Keratinocyte (primary cell): ENCODE results near the gene HELZ. TPM values are rescaled to one million over a fixed set of nuclear protein-coding genes. Genes with fewer than 3 reads are reported as not detected.

Source experiments
- DNase-seq: peaks from one replicate; pipeline ENCODE4 v3.0.0-alpha.2; 2011; ENCODE audit warnings: low read depth, missing footprints, low spot score
- FAIRE-seq: peaks from 2 replicates; lab custom pipeline; 2011; peaks lifted over from hg19 to GRCh38; lab: Jason Lieb, UNC
- H2AFZ ChIP-seq: 2 replicates; pipeline ENCODE4 v1.6.0; 2012; ENCODE audit warnings: low read length, control low read depth, inconsistent platforms; ENCODE audit not compliant: control insufficient read depth
- H3K27ac ChIP-seq: 2 replicates; pipeline ENCODE4 v1.5.1; 2011; ENCODE audit warnings: low read length; ENCODE audit not compliant: control insufficient read depth, insufficient read depth
- H3K27me3 ChIP-seq: 3 replicates; pipeline ENCODE4 v1.6.0; 2011; ENCODE audit warnings: low read length; ENCODE audit not compliant: control insufficient read depth, insufficient read depth; ENCODE audit errors: extremely low read depth
- H3K36me3 ChIP-seq, 2 experiments: 2 replicates in 1 of 2; 3 replicates in 1 of 2; pipeline ENCODE4 v1.5.1; 2011; ENCODE audit warnings: low read length in 2 of 2, mild to moderate bottlenecking in 1 of 2; ENCODE audit not compliant: control insufficient read depth in 2 of 2, insufficient read depth in 2 of 2; ENCODE audit errors: extremely low read depth in 1 of 2
- H3K4me1 ChIP-seq: 3 replicates; pipeline ENCODE4 v1.5.1; 2011; ENCODE audit warnings: low read length; ENCODE audit not compliant: control insufficient read depth, insufficient read depth; ENCODE audit errors: extremely low read depth
- H3K4me2 ChIP-seq: 3 replicates; pipeline ENCODE4 v1.6.0; 2011; ENCODE audit warnings: low read depth, low read length; ENCODE audit not compliant: control insufficient read depth, insufficient read depth; ENCODE audit errors: extremely low read depth
- H3K4me3 ChIP-seq, 3 experiments: fragments of 200-600 bp in 1 of 3; sonication (generic) in 1 of 3; 2 replicates in 2 of 3; 3 replicates in 1 of 3; pipeline ENCODE4 v1.5.1; 2011 to 2016; ENCODE audit warnings: low read length in 3 of 3, mild to moderate bottlenecking in 3 of 3, control low read depth in 2 of 3, inconsistent platforms in 1 of 3, low read depth in 1 of 3, mixed read lengths in 1 of 3, mixed run types in 1 of 3, moderate library complexity in 1 of 3; ENCODE audit not compliant: control insufficient read depth in 2 of 3, insufficient read depth in 2 of 3; ENCODE audit errors: extremely low read depth in 1 of 3
- H3K79me2 ChIP-seq: 2 replicates; pipeline ENCODE4 v1.6.0; 2012; ENCODE audit warnings: low read length; ENCODE audit not compliant: control insufficient read depth, insufficient read depth
- H3K9ac ChIP-seq: 3 replicates; pipeline ENCODE4 v1.6.0; 2011; ENCODE audit warnings: low read length; ENCODE audit not compliant: control insufficient read depth, insufficient read depth; ENCODE audit errors: extremely low read depth
- H3K9me1 ChIP-seq: 3 replicates; pipeline ENCODE4 v1.6.0; 2011; ENCODE audit warnings: low read length; ENCODE audit not compliant: control insufficient read depth, insufficient read depth; ENCODE audit errors: extremely low read depth
- H3K9me3 ChIP-seq: 2 replicates; pipeline ENCODE4 v1.5.1; 2012; ENCODE audit warnings: low read depth, low read length; ENCODE audit not compliant: control insufficient read depth
- H4K20me1 ChIP-seq: 3 replicates; pipeline ENCODE4 v1.6.0; 2011; ENCODE audit warnings: low read length; ENCODE audit not compliant: control insufficient read depth, insufficient read depth; ENCODE audit errors: extremely low read depth
- EZH2 ChIP-seq: IDR thresholded peaks from one replicate; pipeline ENCODE4 v1.6.1; 2012; ENCODE audit warnings: inconsistent platforms, mild to moderate bottlenecking, low read length, moderate library complexity
- dilution Hi-C: fragments of 300-500 bp; cut with MboI; formaldehyde crosslinking; loops from one replicate; pipeline ENCODE4 v1.7.0; 2020; ENCODE audit warnings: low sequenced_read_pairs; ENCODE audit not compliant: extremely low pct_ligation_motif_present
- polyA plus RNA-seq, 5 experiments: library from polyadenylated mRNA; depleted of rRNA in 3 of 5; stranded (reverse) in 3 of 5; stranded (forward) in 1 of 5; unstranded in 1 of 5; fragments of >200 nt; gene quantifications; 1 replicate in 1 of 5; 2 replicates in 3 of 5; 3 replicates in 1 of 5; pipeline versions ENCODE4 v1.2.1 to v1.2.3, GENCODE V29; 2011 to 2012; ENCODE audit warnings: missing spikeins in 2 of 5, low read depth in 1 of 5, low replicate concordance in 1 of 5
- TF ChIP-seq, protein P1 (sequence below), 3 experiments: IDR thresholded peaks in 1 of 3; conservative IDR thresholded peaks in 1 of 3; optimal IDR thresholded peaks in 1 of 3; 2 replicates in 2 of 3; 3 replicates in 1 of 3; pipeline versions ENCODE3 to v1.5.1; 2011; ENCODE audit warnings: low read length in 3 of 3, mild to moderate bottlenecking in 3 of 3, moderate library complexity in 2 of 3, control low read depth in 1 of 3, inconsistent platforms in 1 of 3; ENCODE audit not compliant: insufficient read depth in 2 of 3; ENCODE audit errors: extremely low read depth in 1 of 3

HELZ gene
- polyA plus RNA-seq, 1 donor (not counting 4 experiments of a cell fraction or from before 2014, with no cell fraction given) = 18.2 TPM

DNA sequence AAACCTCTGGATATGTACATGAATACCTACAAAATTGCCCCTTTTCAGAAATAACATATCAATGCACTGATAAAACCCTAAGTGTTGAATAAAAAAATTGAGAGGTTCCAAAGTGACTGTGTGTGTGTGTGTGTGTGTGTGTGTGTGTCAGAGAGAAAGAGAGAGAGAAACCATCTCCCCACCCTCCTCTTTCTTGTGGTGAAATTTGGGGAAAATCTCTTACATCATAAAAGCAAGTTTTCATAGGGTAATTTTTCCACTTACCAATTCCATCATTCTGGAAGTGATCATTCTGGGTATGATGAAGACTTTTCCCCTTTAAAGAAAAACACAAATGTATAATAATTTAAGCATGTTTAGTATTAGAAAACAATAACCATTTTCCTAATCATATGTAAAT, 121.3 kb downstream of the HELZ start:
- no peaks in the 10 kb centered on the region for H3K79me2 ChIP-seq
- H3K9me1 ChIP-seq = no peaks in the 10 kb centered on the region
- no peak overlapping the region for H2AFZ ChIP-seq
- no peaks in the 10 kb centered on the region for H3K9me3 ChIP-seq
- H3K4me2 ChIP-seq = no peak overlapping the region
- no peaks in the 10 kb centered on the region for H3K27me3 ChIP-seq
- DNase-seq (no peak), FAIRE-seq (no peak)
- H4K20me1 ChIP-seq = no peaks in the 10 kb centered on the region
- H3K4me1 ChIP-seq = no peaks in the 10 kb centered on the region
- peaks cover 14 to 15% of the 10 kb centered on the region in 2 experiments for H3K36me3 ChIP-seq
- TF ChIP-seq EZH2 = no peak
- TF ChIP-seq, protein P1, sequence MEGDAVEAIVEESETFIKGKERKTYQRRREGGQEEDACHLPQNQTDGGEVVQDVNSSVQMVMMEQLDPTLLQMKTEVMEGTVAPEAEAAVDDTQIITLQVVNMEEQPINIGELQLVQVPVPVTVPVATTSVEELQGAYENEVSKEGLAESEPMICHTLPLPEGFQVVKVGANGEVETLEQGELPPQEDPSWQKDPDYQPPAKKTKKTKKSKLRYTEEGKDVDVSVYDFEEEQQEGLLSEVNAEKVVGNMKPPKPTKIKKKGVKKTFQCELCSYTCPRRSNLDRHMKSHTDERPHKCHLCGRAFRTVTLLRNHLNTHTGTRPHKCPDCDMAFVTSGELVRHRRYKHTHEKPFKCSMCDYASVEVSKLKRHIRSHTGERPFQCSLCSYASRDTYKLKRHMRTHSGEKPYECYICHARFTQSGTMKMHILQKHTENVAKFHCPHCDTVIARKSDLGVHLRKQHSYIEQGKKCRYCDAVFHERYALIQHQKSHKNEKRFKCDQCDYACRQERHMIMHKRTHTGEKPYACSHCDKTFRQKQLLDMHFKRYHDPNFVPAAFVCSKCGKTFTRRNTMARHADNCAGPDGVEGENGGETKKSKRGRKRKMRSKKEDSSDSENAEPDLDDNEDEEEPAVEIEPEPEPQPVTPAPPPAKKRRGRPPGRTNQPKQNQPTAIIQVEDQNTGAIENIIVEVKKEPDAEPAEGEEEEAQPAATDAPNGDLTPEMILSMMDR (optimal IDR thresholded peaks at IDR 0.05 in 1 of 3, IDR thresholded peaks at IDR 0.05 in 1 of 3, conservative IDR thresholded peaks at IDR 0.05 in 1 of 3; ENCODE audit: extremely low read depth in 1 of 3, insufficient read depth in 2 of 3, low read length in 3 of 3) = no peak
- no peak overlapping the region for H3K4me3 ChIP-seq
- no peak overlapping the region for H3K9ac ChIP-seq
- dilution Hi-C loops = no loop called here
- H3K27ac ChIP-seq = no peak overlapping the region

DNA sequence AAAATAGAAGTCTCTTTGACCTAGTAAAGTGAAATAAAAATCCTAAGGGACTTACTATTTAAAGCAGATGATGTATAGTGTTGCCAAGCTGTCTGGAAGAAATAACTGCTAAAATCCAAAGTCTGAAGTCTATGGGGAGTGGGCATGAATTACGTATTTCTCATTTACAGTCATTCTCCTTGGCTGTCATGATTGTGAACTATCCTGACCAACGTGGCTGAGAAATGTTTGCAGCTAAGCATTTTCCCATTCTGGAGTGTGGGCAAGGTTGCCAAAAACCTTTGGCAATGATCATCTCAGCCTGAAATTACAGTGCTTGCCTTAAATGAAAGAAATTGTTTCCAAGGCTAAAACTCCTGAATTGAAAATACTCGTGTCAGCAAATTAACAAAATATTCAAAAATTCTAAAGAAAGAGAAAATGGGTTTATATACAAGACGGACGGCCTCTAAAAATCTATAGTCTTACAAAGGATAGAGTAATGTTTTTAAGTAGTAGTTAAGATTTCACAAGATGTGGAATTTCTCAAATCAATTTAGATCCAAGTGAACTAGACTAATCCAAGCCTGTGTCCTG, 123.6 kb downstream of the HELZ start:
- H3K36me3 ChIP-seq = peaks cover 9 to 12% of the 10 kb centered on the region in 2 experiments
- no peak for DNase-seq
- FAIRE-seq = no peak
- H2AFZ ChIP-seq = no peak overlapping the region
- no peak overlapping the region for H3K27ac ChIP-seq
- H3K79me2 ChIP-seq = no peaks in the 10 kb centered on the region
- no peaks in the 10 kb centered on the region for H4K20me1 ChIP-seq
- dilution Hi-C loops = no loop called here
- no peak overlapping the region for H3K4me3 ChIP-seq
- no peaks in the 10 kb centered on the region for H3K9me3 ChIP-seq
- no peaks in the 10 kb centered on the region for H3K9me1 ChIP-seq
- H3K4me1 ChIP-seq = no peaks in the 10 kb centered on the region
- no peak for TF ChIP-seq EZH2
- TF ChIP-seq, protein P1 (optimal IDR thresholded peaks at IDR 0.05 in 1 of 3, IDR thresholded peaks at IDR 0.05 in 1 of 3, conservative IDR thresholded peaks at IDR 0.05 in 1 of 3; ENCODE audit: extremely low read depth in 1 of 3, insufficient read depth in 2 of 3, low read length in 3 of 3) = no peak
- H3K4me2 ChIP-seq = no peak overlapping the region
- H3K9ac ChIP-seq = no peak overlapping the region
- H3K27me3 ChIP-seq = no peaks in the 10 kb centered on the region
